GM19043 (cell line): ENCODE data around the gene RBM17.
"Not testable (repeated sequence)": the region's sequence is repeated elsewhere in the genome, so short reads cannot be mapped to it uniquely, and the experiment has no call there.

Experiments
- ATAC-seq: cut with Tn5 transposase; IDR thresholded peaks from one replicate; pipeline ENCODE4 v1.9.1; 2021; ENCODE audit warnings: low read depth; ENCODE audit not compliant: unreplicated experiment

Gene RBM17

GRCh38 chr10:6134099-6134823 lies 45.4 kb downstream of the RBM17 start:
- ATAC-seq = no peak

- no peak for ATAC-seq
Observed at GRCh38 chr10:6135039-6135438, 46.2 kb downstream of the RBM17 start.

GRCh38 chr10:6135589-6136168 lies 46.8 kb downstream of the RBM17 start:
- ATAC-seq = no peak

GRCh38 chr10:6136215-6137201 lies 47.7 kb downstream of the RBM17 start:
- peak; percentile 47 for ATAC-seq

- ATAC-seq = no peak
Observed at GRCh38 chr10:6138456-6138855, 49.6 kb downstream of the RBM17 start.

- no peak for ATAC-seq
Observed at GRCh38 chr10:6139470-6139869, 50.6 kb downstream of the RBM17 start.

- ATAC-seq = no peak
Observed at GRCh38 chr10:6140141-6140841, 51.5 kb downstream of the RBM17 start.

- peak; percentile 1 for ATAC-seq
Observed at GRCh38 chr10:6140965-6141295, 52.1 kb downstream of the RBM17 start.

GRCh38 chr10:6141296-6142151 lies 52.7 kb downstream of the RBM17 start:
- peak; percentile 48 for ATAC-seq

GRCh38 chr10:6142186-6142585 lies 53.4 kb downstream of the RBM17 start:
- ATAC-seq = not testable (repeated sequence)

GRCh38 chr10:6142644-6143043 lies 53.8 kb downstream of the RBM17 start:
- no peak for ATAC-seq

GRCh38 chr10:6143181-6143580 lies 54.3 kb downstream of the RBM17 start:
- ATAC-seq = no peak

- ATAC-seq = peak; percentile 72
Observed at GRCh38 chr10:6144406-6145165, 55.8 kb downstream of the RBM17 start.

GRCh38 chr10:6145166-6145987 lies 56.5 kb downstream of the RBM17 start:
- no peak for ATAC-seq

- ATAC-seq = no peak
Observed at GRCh38 chr10:6146013-6146785, 57.4 kb downstream of the RBM17 start.

- ATAC-seq = no peak
Observed at GRCh38 chr10:6146921-6147320, 58.1 kb downstream of the RBM17 start.

GRCh38 chr10:6148251-6148701 lies 59.4 kb downstream of the RBM17 start:
- ATAC-seq = no peak
